ENCODE data around the gene EMSY.

GRCh38 chr11:76512851-76513653, 68.2 kb downstream of the EMSY start:
- TF ChIP-seq CTCF (IDR thresholded peaks at IDR 0.05) (peak in 1 of 4 experiments; percentile 15), POLR2AphosphoS5 (IDR thresholded peaks at IDR 0.05) (no peak), EP300 (IDR thresholded peaks at IDR 0.05) (no peak)
